Fibroblast of the aortic adventitia (primary cell): ENCODE measurements around the gene PROX1. TPM values are rescaled to one million over a fixed set of nuclear protein-coding genes. Genes with fewer than 3 reads are reported as not detected.

Experiments
- DNase-seq: peaks from one replicate; pipeline ENCODE4 v3.0.0-alpha.2; 2010; ENCODE audit warnings: low read depth
- H3K4me3 ChIP-seq: 2 replicates; pipeline ENCODE4 v1.5.1; 2011; ENCODE audit warnings: low read depth, mild to moderate bottlenecking, control low read depth, low read length, moderate library complexity
- CTCF ChIP-seq: IDR thresholded peaks from 2 replicates; pipeline ENCODE4 v1.5.1; 2011; ENCODE audit warnings: mild to moderate bottlenecking, low read length, control low read depth, inconsistent platforms; ENCODE audit not compliant: insufficient read depth
- total RNA-seq: library from RNA; depleted of rRNA; stranded (reverse); fragments of >200 nt; gene quantifications from 2 replicates; pipeline ENCODE4 v1.2.3, GENCODE V29; 2012; ENCODE audit warnings: low replicate concordance

PROX1 gene
- total RNA-seq, 1 donor = 0.36 TPM

DNA sequence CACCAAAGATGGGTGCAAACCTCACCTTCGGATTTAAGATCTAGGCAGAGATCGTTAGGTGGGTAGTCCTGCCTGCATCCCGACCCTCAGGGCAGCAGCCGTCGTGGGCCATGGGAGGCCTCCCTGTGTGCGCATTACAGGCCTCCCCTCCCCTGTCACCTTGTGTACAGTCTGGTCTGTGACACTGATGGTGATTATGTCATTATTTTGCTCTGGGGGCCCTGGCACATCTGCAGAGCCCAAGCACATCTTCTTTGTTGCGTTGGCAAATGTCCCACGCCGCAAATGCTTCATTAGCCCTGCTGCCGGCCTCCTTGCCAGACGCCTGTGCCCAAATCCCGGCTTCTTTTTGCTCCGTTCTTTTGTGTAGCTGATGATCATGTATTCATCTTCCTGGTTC is 31.7 kb downstream of the PROX1 start:
- no peak for DNase-seq
- no peak for TF ChIP-seq CTCF
- H3K4me3 ChIP-seq = no peak overlapping the region

DNA sequence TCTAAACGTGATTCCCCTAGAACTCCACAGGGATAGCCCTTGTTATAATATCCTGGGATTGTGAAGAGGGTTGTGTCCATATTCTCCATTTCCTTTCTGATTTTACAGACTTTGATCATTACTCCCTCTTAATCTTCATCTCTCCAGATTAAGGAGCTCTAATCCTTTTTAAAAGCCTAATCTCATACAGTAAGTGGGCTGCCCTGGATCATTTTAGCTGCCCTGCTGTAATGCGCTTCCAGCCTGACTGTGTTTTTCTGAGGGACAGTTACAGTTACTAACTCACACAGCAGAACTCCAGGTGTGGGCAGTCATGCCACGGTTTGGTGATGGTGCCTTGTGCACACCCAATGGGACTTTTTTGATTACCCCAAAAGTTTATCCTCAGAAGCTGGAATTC is 33.5 kb downstream of the PROX1 start:
- DNase-seq = no peak
- TF ChIP-seq CTCF = no peak
- no peak overlapping the region for H3K4me3 ChIP-seq

GRCh38 chr1:214022229-214022791 is 34.5 kb downstream of the PROX1 start:
- H3K4me3 ChIP-seq = no peak overlapping the region
- DNase-seq = no peak
- no peak for TF ChIP-seq CTCF

DNA sequence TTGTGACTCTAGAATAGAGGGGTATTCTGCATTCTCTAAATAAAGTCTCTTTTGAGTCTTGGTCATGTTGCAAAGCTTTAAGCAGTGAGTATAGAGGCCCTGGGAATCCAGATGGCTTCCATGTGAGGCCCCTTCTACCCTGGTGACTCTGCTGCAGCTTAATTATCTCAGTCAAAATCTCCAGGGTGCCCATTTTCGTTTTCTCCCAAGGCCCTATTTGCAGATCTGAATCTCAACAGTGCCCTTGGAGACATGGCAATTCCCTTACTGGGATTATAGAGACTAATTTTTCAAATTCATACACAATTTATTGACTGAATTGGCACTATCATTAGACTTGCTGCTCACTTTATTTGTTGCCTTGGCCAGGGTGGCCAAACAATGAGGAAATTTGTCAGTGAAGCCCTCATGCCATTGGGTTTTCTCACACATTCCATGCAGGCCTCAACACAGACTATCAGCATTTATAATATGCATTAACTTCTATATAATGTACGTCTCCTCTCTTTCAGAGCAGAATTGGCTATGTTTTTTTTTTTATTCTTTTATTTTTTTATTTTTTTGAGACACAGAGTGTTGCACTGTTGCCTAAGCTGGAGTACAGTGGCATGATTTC is 35.1 kb downstream of the PROX1 start:
- TF ChIP-seq CTCF = no peak
- no peak for DNase-seq
- H3K4me3 ChIP-seq = no peak overlapping the region

GRCh38 chr1:214026985-214027384 is 39.2 kb downstream of the PROX1 start:
- no peak for TF ChIP-seq CTCF
- no peak overlapping the region for H3K4me3 ChIP-seq
- DNase-seq = no peak

DNA sequence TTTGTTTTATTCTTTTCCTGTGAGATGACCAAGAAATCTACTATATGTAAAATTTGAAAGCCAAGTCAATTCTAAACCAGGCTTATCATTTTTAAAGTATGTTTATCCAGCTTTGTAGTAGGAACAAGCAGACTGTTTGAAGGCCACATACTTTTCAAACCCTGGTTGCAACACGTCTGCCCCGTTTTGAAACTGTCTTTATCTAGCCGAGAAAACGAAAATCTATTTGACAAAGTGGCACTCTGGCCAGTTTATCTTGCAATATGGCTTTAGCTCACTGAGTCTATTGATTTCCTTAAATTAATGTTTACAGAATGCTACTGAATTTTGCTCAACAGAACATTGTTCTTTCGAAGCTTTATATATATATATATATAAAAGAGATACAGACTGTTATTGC is 39.7 kb downstream of the PROX1 start:
- no peak for DNase-seq
- TF ChIP-seq CTCF = no peak
- no peak overlapping the region for H3K4me3 ChIP-seq

GRCh38 chr1:214028095-214028494 is 40.3 kb downstream of the PROX1 start:
- no peak for TF ChIP-seq CTCF
- no peak for DNase-seq
- no peak overlapping the region for H3K4me3 ChIP-seq
